ENCODE measurements around the gene LMF1. TPM values are rescaled to one million over a fixed set of nuclear protein-coding genes. Genes with fewer than 3 reads are reported as not detected.

Gene LMF1
- polyA plus RNA-seq, 3 donors: 5.9 to 14.7 (median 10.6) TPM

DNA sequence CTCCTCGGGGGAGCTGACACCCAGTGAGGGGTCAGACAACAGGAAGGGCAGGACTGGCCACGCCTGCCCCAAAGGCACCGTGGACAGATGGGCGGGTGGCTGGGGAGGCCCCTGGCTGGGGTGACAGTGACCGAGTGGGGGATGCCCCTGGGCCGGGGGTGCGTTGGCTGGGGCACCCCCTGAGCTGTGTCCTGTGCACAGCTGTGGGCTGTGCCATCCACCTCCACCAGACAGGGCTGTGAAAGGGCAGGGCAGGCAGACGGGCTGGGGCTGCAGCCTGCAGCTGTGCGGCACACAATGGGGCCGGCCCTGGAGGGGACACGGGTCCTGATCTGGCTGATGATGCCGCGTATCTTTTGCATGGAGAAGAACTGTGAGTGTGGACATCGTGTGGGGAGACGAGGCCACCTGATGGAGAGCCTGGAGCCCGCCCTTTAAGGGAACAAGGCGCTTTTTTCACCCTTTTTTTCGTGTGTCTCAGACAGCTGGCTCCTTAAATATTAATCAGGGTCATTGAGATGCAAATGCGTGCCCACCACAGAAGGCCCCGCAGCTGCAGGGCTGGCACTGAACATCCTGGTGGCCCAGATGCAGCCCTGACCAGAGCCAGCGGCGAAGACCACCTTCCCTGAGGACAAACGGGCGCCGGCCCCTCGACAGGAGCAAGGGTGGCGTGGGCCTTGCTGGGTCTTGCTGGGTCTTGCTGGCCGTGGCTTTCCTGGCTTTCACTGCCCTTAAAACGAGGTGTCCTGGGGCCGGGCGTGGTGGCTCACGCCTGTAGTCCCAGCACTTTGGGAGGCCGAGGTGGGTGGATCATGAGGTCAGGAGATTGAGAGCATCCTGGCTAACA, 127.8 kb downstream of the LMF1 start:
- 91% methylated on average over 29 of the region's 33 CpGs for WGBS (ENCODE audit: insufficient coverage)
- Histone ChIP-seq H3K27ac (ENCODE audit: low read depth in 1 of 2, low read length in 2 of 2) (no peak overlapping the region), H3K9ac (ENCODE audit: insufficient read depth, low read length, poor library complexity, severe bottlenecking) (no peak overlapping the region), H3K27me3 (ENCODE audit: control insufficient read depth in 2 of 2, insufficient read depth in 2 of 2, low read length in 2 of 2) (no peaks in the 10 kb centered on the region), H3K4me1 (ENCODE audit: control insufficient read depth in 1 of 2, insufficient read depth in 2 of 2, low read length in 2 of 2) (no peaks in the 10 kb centered on the region), H3K4me2 (replicated peaks; ENCODE audit: extremely low read depth, low read length, poor library complexity, severe bottlenecking) (no peak overlapping the region), H3K9me3 (replicated peaks in 1 of 2; ENCODE audit: control insufficient read depth in 1 of 2, insufficient read depth in 1 of 2, low read length in 2 of 2) (peaks cover 17% of the 10 kb centered on the region in 2 donors), H3K79me2 (ENCODE audit: insufficient read depth, low read length) (no peaks in the 10 kb centered on the region), H3K36me3 (replicated peaks in 1 of 2; ENCODE audit: control insufficient read depth in 1 of 2, insufficient read depth in 2 of 2, low read length in 2 of 2) (no peaks in the 10 kb centered on the region), H4K20me1 (ENCODE audit: insufficient read depth, low read length) (no peaks in the 10 kb centered on the region), H3K4me3 (replicated peaks in 1 of 3; ENCODE audit: low read depth in 2 of 3, low read length in 3 of 3) (no peak overlapping the region), H2AFZ (ENCODE audit: insufficient read depth, low read depth, low read length, poor library complexity, severe bottlenecking) (no peak overlapping the region)
- Mint-ChIP-seq H3K9me3 (peaks cover 13 to 30% (median 20%) of the 10 kb centered on the region in 7 donors), H3K27ac (no peak overlapping the region), H3K4me3 (no peak overlapping the region), H3K36me3 (no peaks in the 10 kb centered on the region), H3K4me1 (no peaks in the 10 kb centered on the region), H3K27me3 (ENCODE audit: low read depth in 3 of 3) (peaks cover 0 to 9% (median 1%) of the 10 kb centered on the region in 3 donors)
- intact Hi-C loops (cut with micrococcal nuclease): no loop called here
- TF ChIP-seq, protein P1, sequence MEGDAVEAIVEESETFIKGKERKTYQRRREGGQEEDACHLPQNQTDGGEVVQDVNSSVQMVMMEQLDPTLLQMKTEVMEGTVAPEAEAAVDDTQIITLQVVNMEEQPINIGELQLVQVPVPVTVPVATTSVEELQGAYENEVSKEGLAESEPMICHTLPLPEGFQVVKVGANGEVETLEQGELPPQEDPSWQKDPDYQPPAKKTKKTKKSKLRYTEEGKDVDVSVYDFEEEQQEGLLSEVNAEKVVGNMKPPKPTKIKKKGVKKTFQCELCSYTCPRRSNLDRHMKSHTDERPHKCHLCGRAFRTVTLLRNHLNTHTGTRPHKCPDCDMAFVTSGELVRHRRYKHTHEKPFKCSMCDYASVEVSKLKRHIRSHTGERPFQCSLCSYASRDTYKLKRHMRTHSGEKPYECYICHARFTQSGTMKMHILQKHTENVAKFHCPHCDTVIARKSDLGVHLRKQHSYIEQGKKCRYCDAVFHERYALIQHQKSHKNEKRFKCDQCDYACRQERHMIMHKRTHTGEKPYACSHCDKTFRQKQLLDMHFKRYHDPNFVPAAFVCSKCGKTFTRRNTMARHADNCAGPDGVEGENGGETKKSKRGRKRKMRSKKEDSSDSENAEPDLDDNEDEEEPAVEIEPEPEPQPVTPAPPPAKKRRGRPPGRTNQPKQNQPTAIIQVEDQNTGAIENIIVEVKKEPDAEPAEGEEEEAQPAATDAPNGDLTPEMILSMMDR (IDR thresholded peaks at IDR 0.05): no peak
- DNase-seq: no peak

DNA sequence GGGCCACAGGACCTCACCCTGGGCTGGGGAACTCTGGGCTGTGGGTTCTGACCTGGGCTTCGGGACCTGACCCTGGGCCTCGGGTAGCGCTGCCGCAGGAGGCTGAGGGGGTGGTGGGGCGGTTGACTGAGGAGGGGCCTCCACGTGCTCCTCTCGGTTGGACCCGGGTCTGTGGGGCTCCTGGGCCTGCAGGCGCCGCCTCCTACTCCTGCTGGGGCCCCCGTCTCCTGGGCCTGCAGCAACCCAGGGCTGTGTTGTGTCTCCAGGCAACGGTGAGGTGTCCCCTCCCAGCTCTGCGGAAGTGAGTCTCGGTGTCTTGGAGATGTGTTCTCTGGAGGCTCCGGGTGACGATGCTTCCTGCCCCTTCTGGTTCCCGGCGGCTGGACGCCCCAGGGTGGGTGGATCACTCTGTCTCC, 128.7 kb downstream of the LMF1 start:
- Histone ChIP-seq H3K27me3 (ENCODE audit: control insufficient read depth in 2 of 2, insufficient read depth in 2 of 2, low read length in 2 of 2) (no peaks in the 10 kb centered on the region), H4K20me1 (ENCODE audit: insufficient read depth, low read length) (no peaks in the 10 kb centered on the region), H2AFZ (ENCODE audit: insufficient read depth, low read depth, low read length, poor library complexity, severe bottlenecking) (no peak overlapping the region), H3K9ac (ENCODE audit: insufficient read depth, low read length, poor library complexity, severe bottlenecking) (no peak overlapping the region), H3K27ac (ENCODE audit: low read depth in 1 of 2, low read length in 2 of 2) (no peak overlapping the region), H3K9me3 (replicated peaks in 1 of 2; ENCODE audit: control insufficient read depth in 1 of 2, insufficient read depth in 1 of 2, low read length in 2 of 2) (peaks cover 11 to 16% of the 10 kb centered on the region in 2 donors), H3K36me3 (replicated peaks in 1 of 2; ENCODE audit: control insufficient read depth in 1 of 2, insufficient read depth in 2 of 2, low read length in 2 of 2) (no peaks in the 10 kb centered on the region), H3K4me1 (ENCODE audit: control insufficient read depth in 1 of 2, insufficient read depth in 2 of 2, low read length in 2 of 2) (no peaks in the 10 kb centered on the region), H3K79me2 (ENCODE audit: insufficient read depth, low read length) (no peaks in the 10 kb centered on the region), H3K4me3 (replicated peaks in 1 of 3; ENCODE audit: low read depth in 2 of 3, low read length in 3 of 3) (no peak overlapping the region), H3K4me2 (replicated peaks; ENCODE audit: extremely low read depth, low read length, poor library complexity, severe bottlenecking) (no peak overlapping the region)
- peaks cover 0 to 9% (median 0%) of the 10 kb centered on the region in 3 donors for H3K27me3 Mint-ChIP-seq (ENCODE audit: low read depth in 3 of 3)
- TF ChIP-seq, protein P1 (IDR thresholded peaks at IDR 0.05): no peak
- no peak overlapping the region for H3K4me3 Mint-ChIP-seq
- WGBS (ENCODE audit: insufficient coverage): 84% methylated on average over 18 of the region's 19 CpGs
- H3K9me3 Mint-ChIP-seq: peaks cover 12 to 30% (median 20%) of the 10 kb centered on the region in 7 donors
- no peak overlapping the region for H3K27ac Mint-ChIP-seq
- H3K36me3 Mint-ChIP-seq: no peaks in the 10 kb centered on the region
- no peak for DNase-seq
- intact Hi-C loops (cut with micrococcal nuclease): no loop called here
- H3K4me1 Mint-ChIP-seq: no peaks in the 10 kb centered on the region

Data from CD14-positive monocyte (primary cell).